ENCODE data around the gene C11orf68. TPM values are rescaled to one million over a fixed set of nuclear protein-coding genes. Genes with fewer than 3 reads are reported as not detected.

Gene C11orf68
- total and polyA plus RNA-seq, 10 of the 15 experiments (the other 5 are each of a cell fraction or from before 2014, with no cell fraction given) = 3.0 to 25.4 (median 16.7) TPM

DNA sequence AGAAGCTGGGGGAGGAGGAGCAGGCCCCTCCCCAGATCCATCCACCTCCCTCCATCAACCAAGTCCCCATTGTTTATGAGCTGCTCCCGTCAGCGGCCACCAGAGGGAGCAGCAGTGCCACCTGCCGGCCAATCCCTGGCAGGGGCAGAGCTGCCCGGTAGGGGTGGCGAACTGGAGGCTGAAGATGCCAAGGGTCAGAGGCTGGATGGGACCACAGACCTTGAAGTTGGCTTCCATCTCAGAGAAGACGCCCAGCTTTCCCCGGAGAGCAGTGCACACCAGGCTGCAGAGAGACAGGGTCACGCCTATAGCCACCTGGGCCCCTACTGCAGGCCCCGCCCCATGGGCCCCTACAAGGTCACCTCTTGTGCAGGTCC, 34.2 kb downstream of the C11orf68 start (continued):
- TF ChIP-seq, protein P1, sequence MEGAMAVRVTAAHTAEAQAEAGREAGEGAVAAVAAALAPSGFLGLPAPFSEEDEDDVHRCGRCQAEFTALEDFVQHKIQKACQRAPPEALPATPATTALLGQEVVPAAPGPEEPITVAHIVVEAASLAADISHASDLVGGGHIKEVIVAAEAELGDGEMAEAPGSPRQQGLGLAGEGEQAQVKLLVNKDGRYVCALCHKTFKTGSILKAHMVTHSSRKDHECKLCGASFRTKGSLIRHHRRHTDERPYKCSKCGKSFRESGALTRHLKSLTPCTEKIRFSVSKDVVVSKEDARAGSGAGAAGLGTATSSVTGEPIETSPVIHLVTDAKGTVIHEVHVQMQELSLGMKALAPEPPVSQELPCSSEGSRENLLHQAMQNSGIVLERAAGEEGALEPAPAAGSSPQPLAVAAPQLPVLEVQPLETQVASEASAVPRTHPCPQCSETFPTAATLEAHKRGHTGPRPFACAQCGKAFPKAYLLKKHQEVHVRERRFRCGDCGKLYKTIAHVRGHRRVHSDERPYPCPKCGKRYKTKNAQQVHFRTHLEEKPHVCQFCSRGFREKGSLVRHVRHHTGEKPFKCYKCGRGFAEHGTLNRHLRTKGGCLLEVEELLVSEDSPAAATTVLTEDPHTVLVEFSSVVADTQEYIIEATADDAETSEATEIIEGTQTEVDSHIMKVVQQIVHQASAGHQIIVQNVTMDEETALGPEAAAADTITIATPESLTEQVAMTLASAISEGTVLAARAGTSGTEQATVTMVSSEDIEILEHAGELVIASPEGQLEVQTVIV (IDR thresholded peaks at IDR 0.05; ENCODE audit: borderline replicate concordance, partially characterized antibody) = no peak
- TF ChIP-seq SUZ12 (IDR thresholded peaks at IDR 0.05; ENCODE audit: unreplicated experiment) (no peak), NR2C2 (IDR thresholded peaks at IDR 0.05; ENCODE audit: borderline replicate concordance, control insufficient read depth, insufficient read length, low read depth) (no peak), BHLHE40 (IDR thresholded peaks at IDR 0.05; ENCODE audit: borderline replicate concordance in 1 of 2, low read depth in 2 of 2, low read length in 1 of 2) (peak in 1 of 2 experiments; percentile 36; a peak in 1 of 4 replicates), ZNF384 (IDR thresholded peaks at IDR 0.05; ENCODE audit: borderline replicate concordance, low read depth, low read length) (no peak), NBN (IDR thresholded peaks at IDR 0.05) (0 out of 2 replicates have a peak, but pooled peaks have one; percentile 35), FOS (IDR thresholded peaks at IDR 0.05; ENCODE audit: borderline replicate concordance, extremely low read depth, insufficient read length) (no peak), TAF1 (IDR thresholded peaks at IDR 0.05; ENCODE audit: borderline replicate concordance, low read depth, low read length) (no peak), RB1 (IDR thresholded peaks at IDR 0.05; ENCODE audit: borderline replicate concordance) (peak; percentile 84; the same call in 1 of the 2 replicates), SMC3 (IDR thresholded peaks at IDR 0.05; ENCODE audit: borderline replicate concordance, low read length) (peak; percentile 99), BCL11A (IDR thresholded peaks at IDR 0.05; ENCODE audit: low read depth, low read length) (no peak), YY1 (IDR thresholded peaks at IDR 0.05; ENCODE audit: low read depth, low read length) (peak; percentile 88), SREBF1 (IDR thresholded peaks at IDR 0.05; ENCODE audit: low read length) (no peak), IRF4 (IDR thresholded peaks at IDR 0.05; ENCODE audit: low read depth, low read length) (0 out of 2 replicates have a peak, but pooled peaks have one; percentile 34), NR2F1 (conservative IDR thresholded peaks at IDR 0.05) (peak; percentile 77), JUNB (IDR thresholded peaks at IDR 0.05) (no peak)
- TF ChIP-seq, protein P2, sequence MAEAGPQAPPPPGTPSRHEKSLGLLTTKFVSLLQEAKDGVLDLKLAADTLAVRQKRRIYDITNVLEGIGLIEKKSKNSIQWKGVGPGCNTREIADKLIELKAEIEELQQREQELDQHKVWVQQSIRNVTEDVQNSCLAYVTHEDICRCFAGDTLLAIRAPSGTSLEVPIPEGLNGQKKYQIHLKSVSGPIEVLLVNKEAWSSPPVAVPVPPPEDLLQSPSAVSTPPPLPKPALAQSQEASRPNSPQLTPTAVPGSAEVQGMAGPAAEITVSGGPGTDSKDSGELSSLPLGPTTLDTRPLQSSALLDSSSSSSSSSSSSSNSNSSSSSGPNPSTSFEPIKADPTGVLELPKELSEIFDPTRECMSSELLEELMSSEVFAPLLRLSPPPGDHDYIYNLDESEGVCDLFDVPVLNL (IDR thresholded peaks at IDR 0.05; ENCODE audit: low read depth, low read length) = no peak
- TF ChIP-seq, protein P3, sequence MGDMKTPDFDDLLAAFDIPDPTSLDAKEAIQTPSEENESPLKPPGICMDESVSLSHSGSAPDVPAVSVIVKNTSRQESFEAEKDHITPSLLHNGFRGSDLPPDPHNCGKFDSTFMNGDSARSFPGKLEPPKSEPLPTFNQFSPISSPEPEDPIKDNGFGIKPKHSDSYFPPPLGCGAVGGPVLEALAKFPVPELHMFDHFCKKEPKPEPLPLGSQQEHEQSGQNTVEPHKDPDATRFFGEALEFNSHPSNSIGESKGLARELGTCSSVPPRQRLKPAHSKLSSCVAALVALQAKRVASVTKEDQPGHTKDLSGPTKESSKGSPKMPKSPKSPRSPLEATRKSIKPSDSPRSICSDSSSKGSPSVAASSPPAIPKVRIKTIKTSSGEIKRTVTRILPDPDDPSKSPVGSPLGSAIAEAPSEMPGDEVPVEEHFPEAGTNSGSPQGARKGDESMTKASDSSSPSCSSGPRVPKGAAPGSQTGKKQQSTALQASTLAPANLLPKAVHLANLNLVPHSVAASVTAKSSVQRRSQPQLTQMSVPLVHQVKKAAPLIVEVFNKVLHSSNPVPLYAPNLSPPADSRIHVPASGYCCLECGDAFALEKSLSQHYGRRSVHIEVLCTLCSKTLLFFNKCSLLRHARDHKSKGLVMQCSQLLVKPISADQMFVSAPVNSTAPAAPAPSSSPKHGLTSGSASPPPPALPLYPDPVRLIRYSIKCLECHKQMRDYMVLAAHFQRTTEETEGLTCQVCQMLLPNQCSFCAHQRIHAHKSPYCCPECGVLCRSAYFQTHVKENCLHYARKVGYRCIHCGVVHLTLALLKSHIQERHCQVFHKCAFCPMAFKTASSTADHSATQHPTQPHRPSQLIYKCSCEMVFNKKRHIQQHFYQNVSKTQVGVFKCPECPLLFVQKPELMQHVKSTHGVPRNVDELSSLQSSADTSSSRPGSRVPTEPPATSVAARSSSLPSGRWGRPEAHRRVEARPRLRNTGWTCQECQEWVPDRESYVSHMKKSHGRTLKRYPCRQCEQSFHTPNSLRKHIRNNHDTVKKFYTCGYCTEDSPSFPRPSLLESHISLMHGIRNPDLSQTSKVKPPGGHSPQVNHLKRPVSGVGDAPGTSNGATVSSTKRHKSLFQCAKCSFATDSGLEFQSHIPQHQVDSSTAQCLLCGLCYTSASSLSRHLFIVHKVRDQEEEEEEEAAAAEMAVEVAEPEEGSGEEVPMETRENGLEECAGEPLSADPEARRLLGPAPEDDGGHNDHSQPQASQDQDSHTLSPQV (IDR thresholded peaks at IDR 0.05) = peak; percentile 82; the same call in 1 of the 2 replicates
- TF ChIP-seq, protein P4, sequence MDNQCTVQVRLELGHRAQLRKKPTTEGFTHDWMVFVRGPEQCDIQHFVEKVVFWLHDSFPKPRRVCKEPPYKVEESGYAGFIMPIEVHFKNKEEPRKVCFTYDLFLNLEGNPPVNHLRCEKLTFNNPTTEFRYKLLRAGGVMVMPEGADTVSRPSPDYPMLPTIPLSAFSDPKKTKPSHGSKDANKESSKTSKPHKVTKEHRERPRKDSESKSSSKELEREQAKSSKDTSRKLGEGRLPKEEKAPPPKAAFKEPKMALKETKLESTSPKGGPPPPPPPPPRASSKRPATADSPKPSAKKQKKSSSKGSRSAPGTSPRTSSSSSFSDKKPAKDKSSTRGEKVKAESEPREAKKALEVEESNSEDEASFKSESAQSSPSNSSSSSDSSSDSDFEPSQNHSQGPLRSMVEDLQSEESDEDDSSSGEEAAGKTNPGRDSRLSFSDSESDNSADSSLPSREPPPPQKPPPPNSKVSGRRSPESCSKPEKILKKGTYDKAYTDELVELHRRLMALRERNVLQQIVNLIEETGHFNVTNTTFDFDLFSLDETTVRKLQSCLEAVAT (IDR thresholded peaks at IDR 0.05) = no peak
- TF ChIP-seq, protein P5, sequence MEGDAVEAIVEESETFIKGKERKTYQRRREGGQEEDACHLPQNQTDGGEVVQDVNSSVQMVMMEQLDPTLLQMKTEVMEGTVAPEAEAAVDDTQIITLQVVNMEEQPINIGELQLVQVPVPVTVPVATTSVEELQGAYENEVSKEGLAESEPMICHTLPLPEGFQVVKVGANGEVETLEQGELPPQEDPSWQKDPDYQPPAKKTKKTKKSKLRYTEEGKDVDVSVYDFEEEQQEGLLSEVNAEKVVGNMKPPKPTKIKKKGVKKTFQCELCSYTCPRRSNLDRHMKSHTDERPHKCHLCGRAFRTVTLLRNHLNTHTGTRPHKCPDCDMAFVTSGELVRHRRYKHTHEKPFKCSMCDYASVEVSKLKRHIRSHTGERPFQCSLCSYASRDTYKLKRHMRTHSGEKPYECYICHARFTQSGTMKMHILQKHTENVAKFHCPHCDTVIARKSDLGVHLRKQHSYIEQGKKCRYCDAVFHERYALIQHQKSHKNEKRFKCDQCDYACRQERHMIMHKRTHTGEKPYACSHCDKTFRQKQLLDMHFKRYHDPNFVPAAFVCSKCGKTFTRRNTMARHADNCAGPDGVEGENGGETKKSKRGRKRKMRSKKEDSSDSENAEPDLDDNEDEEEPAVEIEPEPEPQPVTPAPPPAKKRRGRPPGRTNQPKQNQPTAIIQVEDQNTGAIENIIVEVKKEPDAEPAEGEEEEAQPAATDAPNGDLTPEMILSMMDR (IDR thresholded peaks at IDR 0.05 in 2 of 3, conservative IDR thresholded peaks at IDR 0.05 in 1 of 3; ENCODE audit: control insufficient read depth in 2 of 3, extremely low read depth in 1 of 3, insufficient read depth in 1 of 3, low read depth in 3 of 3, low read length in 3 of 3) = peak; percentile 99 to 100 (median 100); a peak in 5 of 6 replicates

Data from GM12878 (cell line).